Measurements from ENCODE around the gene TLE6. TPM values are rescaled to one million over a fixed set of nuclear protein-coding genes. Genes with fewer than 3 reads are reported as not detected.

Gene TLE6
- total and polyA plus RNA-seq, 2 of the 13 experiments (the other 11 are each of a cell fraction or from before 2014, with no cell fraction given) = 0.24 to 5.5 TPM

GRCh38 chr19:2942928-2943640, 34.3 kb upstream of the TLE6 start (continued):
- no peak for TF ChIP-seq CREB3 (CRISPR knock-in tag; IDR thresholded peaks at IDR 0.05)
- TF ChIP-seq ATRX (CRISPR knock-in tag; IDR thresholded peaks at IDR 0.05; ENCODE audit: borderline replicate concordance) = no peak
- TF ChIP-seq, protein P1, sequence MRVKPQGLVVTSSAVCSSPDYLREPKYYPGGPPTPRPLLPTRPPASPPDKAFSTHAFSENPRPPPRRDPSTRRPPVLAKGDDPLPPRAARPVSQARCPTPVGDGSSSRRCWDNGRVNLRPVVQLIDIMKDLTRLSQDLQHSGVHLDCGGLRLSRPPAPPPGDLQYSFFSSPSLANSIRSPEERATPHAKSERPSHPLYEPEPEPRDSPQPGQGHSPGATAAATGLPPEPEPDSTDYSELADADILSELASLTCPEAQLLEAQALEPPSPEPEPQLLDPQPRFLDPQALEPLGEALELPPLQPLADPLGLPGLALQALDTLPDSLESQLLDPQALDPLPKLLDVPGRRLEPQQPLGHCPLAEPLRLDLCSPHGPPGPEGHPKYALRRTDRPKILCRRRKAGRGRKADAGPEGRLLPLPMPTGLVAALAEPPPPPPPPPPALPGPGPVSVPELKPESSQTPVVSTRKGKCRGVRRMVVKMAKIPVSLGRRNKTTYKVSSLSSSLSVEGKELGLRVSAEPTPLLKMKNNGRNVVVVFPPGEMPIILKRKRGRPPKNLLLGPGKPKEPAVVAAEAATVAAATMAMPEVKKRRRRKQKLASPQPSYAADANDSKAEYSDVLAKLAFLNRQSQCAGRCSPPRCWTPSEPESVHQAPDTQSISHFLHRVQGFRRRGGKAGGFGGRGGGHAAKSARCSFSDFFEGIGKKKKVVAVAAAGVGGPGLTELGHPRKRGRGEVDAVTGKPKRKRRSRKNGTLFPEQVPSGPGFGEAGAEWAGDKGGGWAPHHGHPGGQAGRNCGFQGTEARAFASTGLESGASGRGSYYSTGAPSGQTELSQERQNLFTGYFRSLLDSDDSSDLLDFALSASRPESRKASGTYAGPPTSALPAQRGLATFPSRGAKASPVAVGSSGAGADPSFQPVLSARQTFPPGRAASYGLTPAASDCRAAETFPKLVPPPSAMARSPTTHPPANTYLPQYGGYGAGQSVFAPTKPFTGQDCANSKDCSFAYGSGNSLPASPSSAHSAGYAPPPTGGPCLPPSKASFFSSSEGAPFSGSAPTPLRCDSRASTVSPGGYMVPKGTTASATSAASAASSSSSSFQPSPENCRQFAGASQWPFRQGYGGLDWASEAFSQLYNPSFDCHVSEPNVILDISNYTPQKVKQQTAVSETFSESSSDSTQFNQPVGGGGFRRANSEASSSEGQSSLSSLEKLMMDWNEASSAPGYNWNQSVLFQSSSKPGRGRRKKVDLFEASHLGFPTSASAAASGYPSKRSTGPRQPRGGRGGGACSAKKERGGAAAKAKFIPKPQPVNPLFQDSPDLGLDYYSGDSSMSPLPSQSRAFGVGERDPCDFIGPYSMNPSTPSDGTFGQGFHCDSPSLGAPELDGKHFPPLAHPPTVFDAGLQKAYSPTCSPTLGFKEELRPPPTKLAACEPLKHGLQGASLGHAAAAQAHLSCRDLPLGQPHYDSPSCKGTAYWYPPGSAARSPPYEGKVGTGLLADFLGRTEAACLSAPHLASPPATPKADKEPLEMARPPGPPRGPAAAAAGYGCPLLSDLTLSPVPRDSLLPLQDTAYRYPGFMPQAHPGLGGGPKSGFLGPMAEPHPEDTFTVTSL (CRISPR knock-in tag; IDR thresholded peaks at IDR 0.05; ENCODE audit: borderline replicate concordance) = no peak
- peak; percentile 41; the same call in 1 of the 2 replicates for TF ChIP-seq MYC (CRISPR knock-in tag; IDR thresholded peaks at IDR 0.05; ENCODE audit: borderline replicate concordance)
- no peak for TF ChIP-seq GTF2F1 (IDR thresholded peaks at IDR 0.05; ENCODE audit: low read length)
- no peak for TF ChIP-seq NR0B2 (CRISPR knock-in tag; IDR thresholded peaks at IDR 0.05)
- TF ChIP-seq, protein P2, sequence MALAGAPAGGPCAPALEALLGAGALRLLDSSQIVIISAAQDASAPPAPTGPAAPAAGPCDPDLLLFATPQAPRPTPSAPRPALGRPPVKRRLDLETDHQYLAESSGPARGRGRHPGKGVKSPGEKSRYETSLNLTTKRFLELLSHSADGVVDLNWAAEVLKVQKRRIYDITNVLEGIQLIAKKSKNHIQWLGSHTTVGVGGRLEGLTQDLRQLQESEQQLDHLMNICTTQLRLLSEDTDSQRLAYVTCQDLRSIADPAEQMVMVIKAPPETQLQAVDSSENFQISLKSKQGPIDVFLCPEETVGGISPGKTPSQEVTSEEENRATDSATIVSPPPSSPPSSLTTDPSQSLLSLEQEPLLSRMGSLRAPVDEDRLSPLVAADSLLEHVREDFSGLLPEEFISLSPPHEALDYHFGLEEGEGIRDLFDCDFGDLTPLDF (CRISPR knock-in tag; IDR thresholded peaks at IDR 0.05) = no peak
- TF ChIP-seq ZNF124 (CRISPR knock-in tag; IDR thresholded peaks at IDR 0.05) = no peak
- no peak for TF ChIP-seq ZMAT3 (CRISPR knock-in tag; conservative IDR thresholded peaks at IDR 0.05)
- TF ChIP-seq SMAD9 (CRISPR knock-in tag; IDR thresholded peaks at IDR 0.05) = no peak
- no peak for TF ChIP-seq POLR2AphosphoS2 (IDR thresholded peaks at IDR 0.05; ENCODE audit: low read depth, low read length)
- no peak for TF ChIP-seq ZNF724P (CRISPR knock-in tag; IDR thresholded peaks at IDR 0.05; ENCODE audit: borderline replicate concordance)
- TF ChIP-seq CEBPG (CRISPR knock-in tag; IDR thresholded peaks at IDR 0.05) = no peak
- TF ChIP-seq ZBTB21 (CRISPR knock-in tag; IDR thresholded peaks at IDR 0.05) = no peak
- no peak for TF ChIP-seq ZNF570 (CRISPR knock-in tag; IDR thresholded peaks at IDR 0.05; ENCODE audit: borderline replicate concordance)
- no peak for TF ChIP-seq FOXJ3 (CRISPR knock-in tag; IDR thresholded peaks at IDR 0.05; ENCODE audit: borderline replicate concordance)
- TF ChIP-seq, protein P3, sequence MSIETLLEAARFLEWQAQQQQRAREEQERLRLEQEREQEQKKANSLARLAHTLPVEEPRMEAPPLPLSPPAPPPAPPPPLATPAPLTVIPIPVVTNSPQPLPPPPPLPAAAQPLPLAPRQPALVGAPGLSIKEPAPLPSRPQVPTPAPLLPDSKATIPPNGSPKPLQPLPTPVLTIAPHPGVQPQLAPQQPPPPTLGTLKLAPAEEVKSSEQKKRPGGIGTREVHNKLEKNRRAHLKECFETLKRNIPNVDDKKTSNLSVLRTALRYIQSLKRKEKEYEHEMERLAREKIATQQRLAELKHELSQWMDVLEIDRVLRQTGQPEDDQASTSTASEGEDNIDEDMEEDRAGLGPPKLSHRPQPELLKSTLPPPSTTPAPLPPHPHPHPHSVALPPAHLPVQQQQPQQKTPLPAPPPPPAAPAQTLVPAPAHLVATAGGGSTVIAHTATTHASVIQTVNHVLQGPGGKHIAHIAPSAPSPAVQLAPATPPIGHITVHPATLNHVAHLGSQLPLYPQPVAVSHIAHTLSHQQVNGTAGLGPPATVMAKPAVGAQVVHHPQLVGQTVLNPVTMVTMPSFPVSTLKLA (IDR thresholded peaks at IDR 0.05) = peak; percentile 24; the same call in 1 of the 2 replicates
- no peak for TF ChIP-seq PAF1 (CRISPR knock-in tag; IDR thresholded peaks at IDR 0.05)
- TF ChIP-seq, protein P4, sequence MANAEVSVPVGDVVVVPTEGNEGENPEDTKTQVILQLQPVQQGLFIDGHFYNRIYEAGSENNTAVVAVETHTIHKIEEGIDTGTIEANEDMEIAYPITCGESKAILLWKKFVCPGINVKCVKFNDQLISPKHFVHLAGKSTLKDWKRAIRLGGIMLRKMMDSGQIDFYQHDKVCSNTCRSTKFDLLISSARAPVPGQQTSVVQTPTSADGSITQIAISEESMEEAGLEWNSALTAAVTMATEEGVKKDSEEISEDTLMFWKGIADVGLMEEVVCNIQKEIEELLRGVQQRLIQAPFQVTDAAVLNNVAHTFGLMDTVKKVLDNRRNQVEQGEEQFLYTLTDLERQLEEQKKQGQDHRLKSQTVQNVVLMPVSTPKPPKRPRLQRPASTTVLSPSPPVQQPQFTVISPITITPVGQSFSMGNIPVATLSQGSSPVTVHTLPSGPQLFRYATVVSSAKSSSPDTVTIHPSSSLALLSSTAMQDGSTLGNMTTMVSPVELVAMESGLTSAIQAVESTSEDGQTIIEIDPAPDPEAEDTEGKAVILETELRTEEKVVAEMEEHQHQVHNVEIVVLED (CRISPR knock-in tag; IDR thresholded peaks at IDR 0.05; ENCODE audit: borderline replicate concordance) = no peak

Data from HepG2 (cell line).